CD4-positive, alpha-beta T cell treated with Interleukin-4 for 1 hour (primary cell): ENCODE measurements around the gene CLPSL2.

Experiments used
- DNase-seq, 2 donors: peaks; one replicate each; pipeline ENCODE4 v3.0.0-alpha.2; 2020 to 2022

Gene CLPSL2

DNA sequence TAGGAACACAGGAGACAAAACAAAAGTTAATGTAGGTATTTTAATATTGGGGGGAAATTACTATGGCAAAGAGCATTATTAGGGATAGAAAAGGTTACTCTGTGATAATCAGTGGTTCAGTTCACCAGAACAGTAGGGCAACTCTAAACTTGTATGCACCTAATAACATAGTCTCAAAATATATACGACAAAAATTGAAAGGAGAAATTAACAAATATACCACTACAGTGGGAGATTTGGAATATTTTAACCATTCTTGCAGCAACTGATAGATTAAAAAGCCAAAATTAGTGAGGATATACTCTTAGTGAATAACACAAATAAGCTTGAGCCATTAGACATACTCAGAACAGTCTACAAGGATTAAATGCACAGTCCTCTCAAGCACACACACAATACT is 28.5 kb upstream of the CLPSL2 start:
- no peak for DNase-seq

DNA sequence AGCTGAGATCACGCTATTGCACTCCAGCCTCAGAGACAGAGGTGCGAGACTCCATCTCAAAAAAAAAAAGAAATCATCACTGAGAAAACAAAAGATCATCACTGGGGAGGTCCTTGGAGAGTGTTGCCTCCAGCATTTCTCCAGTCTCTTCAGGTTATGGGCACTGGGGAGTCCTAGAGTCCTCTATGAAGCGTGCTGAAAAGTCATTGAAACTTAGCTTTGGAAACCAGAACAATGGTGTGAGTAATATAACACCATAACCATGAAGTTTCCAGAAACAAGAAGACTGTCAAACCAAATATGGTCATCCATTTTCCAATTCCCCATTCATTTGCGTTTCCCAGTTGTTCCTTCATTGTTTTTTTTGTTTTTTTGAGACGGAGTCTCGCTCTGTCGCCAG is 25.8 kb upstream of the CLPSL2 start:
- no peak for DNase-seq

DNA sequence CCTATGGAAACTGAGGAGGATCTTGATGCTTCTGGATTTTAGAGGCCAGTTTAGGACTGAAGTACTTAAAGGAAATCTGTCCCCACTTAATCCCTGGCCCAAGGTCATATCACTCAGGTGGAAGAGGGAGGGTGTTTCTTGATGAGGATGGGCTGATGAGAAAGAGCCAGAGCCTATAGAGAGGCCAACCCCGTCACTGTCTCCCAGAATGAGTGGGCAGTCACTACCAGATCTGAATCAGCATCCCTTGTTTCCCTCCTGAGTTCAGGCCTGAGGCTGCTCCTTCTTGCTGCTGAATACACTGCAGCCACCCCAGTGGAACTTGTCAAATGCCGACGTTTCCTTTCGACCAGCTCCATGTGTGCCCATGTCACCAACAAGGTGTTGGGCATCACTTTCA is 24.8 kb upstream of the CLPSL2 start:
- no peak for DNase-seq

DNA sequence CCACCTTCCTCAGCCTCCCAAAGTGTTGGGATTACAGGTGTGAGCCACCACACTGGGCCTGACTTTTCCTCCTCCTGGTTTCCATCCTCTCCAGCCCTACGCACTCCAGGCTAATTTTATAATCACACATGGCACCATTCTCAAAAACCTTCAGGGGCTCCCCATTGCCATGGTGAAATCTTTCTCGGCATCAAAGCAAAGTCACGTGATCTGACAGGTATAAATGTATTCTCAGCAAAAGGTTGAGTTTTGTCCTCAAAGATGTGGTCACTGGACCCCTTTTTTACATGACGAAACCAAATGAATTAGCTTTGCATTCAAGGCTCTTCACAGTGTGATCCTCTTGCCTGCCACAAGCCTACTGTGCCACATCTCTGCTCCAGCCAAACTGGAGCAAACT is 24.1 kb upstream of the CLPSL2 start:
- DNase-seq = no peak

DNA sequence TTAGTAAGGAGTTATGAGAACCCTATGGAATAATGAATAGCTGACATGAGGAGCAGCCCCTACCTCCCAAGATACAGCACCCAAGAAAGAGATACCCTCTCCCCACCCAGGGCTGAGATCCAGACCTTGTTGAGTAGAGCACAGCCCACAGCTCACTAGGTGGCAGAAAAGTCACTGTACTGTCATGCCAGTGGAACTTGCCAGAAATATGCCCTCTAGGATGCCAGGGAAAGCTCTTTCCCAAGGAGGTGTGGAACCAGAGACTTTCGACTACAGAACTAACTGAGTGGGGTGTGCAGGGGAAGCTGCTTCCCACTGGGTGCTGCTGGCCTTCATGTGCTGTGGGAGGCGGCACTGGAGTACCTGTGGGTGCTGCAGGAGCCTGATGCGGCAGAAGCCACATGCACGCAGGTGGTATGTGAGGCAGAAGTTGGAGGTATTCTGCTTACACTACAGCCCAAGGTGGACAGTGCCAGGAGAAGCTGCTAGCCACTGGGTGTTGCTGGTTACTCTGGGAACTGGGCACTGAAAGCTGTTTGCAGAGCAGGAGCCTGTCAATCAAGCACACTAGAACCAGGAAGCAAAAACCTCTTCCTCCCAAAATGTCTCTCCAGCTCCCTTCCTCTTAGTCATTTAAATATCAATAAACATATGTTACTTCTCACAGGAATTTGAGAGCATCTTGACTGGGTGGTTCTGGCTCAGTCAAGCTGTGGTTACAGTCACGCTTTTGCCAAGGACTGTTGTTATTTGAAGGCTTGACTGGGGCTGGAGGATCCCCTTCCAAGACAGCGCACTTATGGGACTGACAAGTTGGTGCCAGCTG is 21.7 kb upstream of the CLPSL2 start:
- DNase-seq = no peak

DNA sequence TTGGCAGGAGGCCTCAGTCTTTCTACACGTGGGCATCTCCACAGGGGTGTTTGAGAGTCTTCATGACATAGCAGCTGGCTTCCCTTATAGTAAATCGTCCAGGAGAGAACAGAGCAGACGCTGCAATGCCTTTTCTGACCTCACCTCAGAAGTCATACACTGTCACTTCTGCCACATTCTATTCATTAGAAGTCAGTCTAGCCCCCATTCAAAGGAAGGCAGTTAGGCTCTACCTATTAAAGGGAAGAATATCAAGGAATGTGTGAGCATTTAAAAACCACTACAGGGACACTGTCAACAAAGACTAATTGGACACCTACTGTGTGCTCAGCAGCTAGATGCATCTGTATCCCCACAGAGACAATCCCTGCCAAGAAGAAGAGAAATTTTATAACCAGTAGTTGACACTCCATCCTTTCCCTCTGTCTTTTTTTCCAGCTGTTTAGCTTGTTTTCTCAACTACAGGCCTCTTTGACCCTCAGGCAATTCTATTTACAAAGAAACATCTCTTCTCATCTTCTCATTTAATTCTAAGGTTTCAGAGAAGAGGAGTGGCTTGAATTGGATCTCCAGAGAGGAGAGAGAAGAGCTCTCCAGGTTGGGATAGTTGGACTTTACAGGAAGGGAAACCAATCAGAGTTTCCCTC is 21.0 kb upstream of the CLPSL2 start:
- DNase-seq = no peak

DNA sequence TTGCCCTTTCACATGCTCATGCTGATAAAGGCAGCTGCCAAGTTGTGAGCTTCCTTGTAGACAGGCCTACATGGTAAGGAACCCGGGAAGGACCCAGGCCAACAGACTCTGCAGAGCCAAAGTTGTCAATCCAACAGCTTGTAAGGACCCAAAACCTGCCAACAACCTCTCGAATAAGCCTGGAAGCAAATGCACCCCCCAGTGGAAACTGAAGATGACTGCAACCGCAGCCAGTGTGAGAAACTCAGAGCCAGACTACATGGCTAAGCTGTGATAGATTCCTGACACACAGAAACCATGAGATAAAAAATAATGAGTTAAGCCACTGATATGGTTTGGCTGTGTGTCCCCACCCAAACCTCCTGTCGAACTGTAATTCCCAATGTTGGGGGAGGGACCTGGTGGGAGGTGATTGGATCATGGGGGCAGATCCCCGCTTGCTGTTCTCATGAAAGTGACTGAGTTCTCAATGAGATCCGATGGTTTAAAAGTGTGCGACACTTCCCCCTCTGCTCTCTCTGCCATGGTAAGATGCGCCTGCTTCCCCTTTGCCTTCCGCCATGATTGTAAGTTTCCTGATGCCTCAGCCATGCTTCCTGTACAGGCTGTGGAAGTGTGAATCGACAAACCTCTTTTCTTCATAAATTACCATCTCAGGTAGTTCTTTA is 18.8 kb upstream of the CLPSL2 start:
- no peak for DNase-seq

DNA sequence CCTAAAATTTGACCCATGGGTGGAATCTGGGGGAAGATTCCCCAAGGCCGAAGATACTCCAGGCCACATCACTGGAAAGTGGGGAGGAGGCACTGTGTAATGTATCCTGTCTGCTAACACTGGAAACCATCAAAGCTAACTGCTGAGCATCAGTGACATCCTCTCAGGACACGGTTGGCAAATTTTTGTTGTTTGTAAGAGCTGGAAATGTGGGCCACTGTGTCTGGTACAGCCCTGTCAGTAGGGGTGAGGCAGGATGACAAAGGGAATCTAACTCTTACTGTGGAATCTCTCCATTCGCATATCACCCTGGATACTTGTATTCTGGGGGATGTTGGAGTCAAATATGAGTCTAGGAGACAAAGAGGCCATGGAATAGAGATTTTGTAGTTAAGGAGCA is 17.0 kb upstream of the CLPSL2 start:
- no peak for DNase-seq

DNA sequence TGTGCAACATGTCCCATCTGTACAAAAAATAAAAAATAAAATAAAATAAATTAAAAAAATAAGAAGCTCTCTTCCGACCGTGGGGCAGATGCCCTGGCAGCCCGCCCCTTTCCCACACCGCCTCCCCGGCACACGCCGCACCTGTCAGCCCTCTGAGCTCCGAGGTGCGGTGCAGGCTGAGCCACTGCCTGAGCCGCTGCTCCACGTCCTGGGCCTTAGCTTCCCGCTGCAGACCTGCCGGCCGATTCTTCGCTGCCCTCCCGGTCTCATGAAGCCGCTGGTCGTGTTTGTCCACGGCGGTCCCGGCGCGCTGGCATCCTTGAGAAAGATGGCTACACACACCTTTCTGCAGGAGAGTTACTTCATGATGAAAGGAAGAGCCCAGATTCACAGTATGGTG is 10.7 kb upstream of the CLPSL2 start:
- DNase-seq = no peak

DNA sequence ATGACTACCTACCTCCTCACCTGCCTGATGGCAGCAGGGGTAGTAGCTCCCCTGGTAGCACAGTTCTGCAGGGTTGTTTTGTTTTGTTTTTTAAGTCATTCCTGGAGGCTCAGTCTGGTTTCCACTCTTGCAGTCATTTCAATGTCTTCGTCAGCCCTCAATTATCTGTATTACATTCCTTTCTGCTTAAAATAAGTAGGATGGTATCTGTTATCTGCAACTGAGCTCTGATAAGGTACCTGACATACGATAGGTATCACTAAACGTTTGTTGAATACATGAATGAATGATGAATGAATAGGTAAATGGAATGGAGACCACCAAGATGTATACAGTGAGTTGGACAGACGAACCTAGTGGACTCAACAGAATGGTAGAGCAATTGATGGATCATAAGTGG is 7.2 kb upstream of the CLPSL2 start:
- no peak for DNase-seq

DNA sequence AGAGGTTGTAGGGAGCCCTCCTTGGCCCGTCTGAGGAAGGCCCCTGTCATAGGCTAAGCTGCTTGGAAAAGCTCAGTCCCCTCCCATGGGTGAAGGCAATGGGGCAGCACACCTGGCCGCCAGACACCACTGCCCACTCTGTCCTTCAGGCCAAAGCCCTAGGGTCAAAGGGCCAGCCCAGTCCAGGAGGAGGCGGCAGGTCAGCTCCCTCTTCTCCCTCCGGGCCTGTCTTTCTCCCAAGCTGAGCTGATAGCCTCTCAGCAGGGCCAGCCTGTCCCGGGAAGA is 5.1 kb upstream of the CLPSL2 start:
- no peak for DNase-seq

DNA sequence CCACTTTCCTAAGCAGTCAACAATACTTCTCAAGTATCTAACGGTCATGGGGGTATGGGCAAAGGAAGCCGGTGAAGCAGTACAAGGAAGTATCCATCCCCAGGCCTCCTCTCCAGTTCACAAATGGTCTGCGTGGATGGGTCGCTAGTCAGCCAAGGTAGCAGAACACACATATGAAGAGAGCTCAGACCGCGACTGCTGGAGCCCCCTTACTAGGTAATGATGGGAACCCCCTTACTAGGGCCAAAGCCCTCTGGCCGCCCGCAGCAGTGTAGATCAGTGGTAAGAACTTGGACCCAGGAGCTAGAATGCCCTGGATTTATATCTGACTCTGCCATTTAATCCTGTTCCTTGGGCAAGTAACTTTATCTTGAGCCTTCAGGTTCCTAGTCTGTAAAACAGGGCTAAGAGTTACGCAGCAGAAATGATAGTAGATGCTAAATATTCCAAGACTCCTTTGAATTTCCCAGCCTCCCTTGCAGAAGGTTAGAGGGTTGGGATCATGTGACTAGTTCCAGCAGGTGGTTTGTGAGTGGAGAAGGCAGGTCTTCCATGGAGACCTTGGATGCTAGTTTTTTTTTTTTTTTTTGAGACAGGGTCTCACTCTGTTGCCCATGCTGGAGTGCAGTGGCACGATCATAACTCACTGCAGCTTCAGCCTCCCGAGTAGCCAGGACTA is 2.1 kb upstream of the CLPSL2 start:
- DNase-seq = no peak

DNA sequence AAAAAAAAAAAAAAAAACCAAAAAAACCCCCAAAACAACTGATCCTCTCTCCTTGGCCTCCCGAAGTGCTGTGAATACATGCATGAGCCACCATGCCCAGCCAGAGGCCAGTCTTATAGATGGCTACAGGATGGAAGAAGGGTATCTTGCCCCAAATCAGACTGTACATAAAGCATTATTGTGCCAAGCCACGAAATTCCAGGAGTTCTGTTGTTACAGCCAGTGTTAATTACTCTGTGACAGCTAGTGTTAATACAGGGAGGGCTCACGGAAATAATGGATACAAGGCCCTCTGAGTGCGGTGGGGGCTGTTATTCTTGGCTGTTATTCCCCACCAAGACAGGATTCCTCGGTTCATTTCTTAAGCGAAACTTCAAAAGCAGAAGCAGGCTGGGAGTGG is 1.4 kb upstream of the CLPSL2 start:
- DNase-seq = no peak

DNA sequence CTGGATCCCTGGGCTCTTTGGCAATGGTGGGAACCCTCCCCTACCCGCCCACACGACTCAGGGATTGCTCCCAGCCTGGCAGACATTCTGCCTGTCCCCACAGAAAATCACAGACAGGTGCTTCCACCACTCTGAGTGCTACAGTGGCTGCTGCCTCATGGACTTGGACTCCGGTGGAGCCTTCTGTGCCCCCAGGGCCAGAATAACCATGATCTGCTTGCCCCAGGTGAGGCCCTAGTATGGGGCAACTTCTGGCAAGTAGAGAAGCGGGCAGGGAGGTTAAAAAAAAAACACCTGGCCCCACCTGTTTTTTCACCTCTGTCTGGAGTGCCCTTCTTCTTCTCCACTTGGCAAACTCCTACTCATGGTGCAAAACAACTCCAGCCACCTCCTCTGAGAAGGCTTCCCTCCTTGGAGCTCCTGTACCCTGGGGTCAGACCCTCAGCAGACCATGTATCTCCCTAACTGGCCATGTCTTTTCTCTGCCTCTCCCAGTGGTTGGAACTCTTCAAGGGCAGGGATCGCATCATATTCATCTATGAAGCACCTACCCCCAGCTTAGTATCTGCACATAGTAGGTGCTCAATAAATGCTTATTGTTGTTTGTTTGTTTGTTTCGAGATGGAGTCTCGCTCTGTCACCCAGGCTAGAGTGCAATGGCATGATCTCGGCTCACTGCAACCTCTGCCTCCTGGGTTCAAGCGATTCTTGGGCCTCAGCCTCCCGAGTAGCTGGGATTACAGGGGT is 1.1 kb downstream of the CLPSL2 start:
- DNase-seq = no peak

DNA sequence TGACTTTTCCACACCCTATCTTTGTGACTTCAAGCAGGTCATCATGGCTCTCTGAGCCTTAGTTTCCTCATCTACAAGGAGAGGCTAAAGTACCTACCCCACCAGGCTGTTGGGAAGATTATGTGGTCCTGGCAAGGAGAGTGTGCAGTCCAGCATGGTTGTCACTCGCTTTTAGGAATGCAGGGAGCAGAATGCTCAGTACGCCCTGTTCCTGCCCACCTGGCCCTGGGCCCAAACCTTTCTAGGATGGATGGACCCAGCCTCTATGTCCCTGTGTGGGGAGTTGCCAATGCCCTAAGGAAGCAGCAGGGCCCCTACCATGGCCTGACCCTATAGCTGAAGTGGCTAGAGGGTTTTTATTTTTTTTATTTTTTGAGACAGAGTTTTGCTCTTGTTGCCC is 2.0 kb downstream of the CLPSL2 start:
- no peak for DNase-seq

DNA sequence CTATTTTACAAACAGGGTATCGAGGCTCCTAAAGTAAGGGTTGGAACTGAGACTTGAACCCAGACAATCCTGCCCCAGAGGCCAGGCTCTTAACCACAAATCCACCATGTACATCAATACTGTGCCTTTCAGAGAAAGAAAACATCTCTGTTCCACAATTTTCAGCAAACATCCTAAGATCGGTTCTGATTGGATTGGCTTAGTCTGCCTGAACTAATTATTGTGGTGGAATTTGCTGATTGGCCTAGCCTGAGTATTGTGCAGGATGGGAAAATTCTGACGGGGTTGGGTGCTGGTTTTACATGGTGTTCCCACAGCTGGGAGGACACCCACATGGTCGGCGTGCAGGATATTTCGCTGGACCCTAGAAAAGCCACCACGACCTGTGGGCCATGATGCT is 4.3 kb downstream of the CLPSL2 start, which contains the start of gene CLPSL1:
CLPSL1 (plus strand) TSS at position 301 of the 400 bp plus-strand sequence; CDS start at position 393, 92 bp downstream.
- DNase-seq = no peak

DNA sequence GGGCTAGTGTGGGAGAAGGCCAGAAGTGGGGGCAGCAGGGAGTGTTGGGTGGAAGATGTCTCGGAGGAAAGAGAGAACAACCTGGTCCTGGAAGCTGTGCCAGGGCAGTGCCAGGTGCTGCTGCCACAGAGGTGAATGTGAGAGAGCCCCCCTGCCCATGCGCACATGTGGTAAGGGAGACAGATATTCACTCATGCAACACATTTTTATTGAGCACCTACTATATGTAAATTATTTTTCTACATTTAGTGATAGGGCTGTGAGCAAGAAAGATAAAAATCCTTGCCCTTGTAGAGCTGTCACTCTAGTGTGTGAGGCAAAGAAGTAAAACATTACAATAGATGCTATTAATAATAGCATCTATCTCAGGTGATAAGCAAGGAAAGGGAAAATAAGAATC is 4.9 kb downstream of the CLPSL2 start:
- DNase-seq = no peak

DNA sequence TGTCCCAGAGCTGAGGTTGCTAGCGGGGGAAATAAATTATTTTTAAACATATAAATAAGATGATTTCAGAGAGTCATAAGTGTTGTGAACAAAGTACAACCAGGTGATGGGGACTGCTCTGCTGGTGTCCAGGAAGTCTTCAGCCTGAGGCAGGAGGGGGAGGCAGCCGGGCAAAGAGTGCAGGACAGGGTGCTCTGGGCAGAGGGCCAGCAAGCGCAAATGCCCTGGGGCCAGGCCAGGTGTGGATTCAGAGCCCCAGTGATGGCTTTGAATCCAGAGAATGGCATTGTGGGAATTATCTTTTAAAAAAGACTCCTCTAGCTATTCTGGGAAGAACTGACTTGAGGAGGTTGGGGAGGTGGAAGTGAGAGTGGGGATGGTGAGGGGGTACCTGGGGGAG is 6.0 kb downstream of the CLPSL2 start:
- DNase-seq = no peak

DNA sequence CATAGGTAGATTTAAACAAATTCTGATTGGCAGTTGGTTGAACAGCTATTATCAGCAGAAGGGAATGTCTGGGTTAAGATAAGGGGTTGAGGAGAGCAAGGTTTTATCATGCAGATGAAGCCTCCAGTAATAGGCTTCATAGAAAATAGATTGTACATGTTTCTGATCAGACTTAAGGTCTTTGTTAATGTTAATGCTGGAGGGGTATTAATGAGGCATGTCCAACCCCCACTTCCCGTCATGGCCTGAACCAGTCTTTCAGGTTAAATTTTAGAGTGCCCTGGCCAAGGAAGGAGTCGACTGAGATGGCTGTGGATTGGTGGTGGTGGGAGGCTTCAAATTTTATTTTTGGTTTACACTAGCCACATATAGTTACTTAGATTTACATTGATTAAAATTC is 7.8 kb downstream of the CLPSL2 start:
- DNase-seq = no peak

DNA sequence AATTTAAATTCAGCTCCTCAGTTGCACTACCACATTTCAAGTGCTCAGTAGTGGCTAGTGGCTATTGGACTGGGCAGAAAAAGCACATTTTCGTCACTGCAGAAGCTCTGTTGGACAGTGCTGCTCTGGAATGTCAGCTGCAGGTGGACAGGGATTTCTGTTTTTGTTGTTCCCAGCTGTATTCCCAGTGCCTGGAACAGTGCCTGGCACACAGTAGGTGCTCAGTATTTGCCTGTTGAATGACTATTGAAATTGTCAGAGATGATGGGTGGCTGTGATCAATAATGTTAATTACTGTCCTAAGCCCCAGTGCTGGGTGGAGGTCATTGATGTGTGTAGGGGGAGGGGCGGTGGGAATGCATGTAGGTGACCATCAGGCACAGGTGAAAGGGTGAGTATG is 9.9 kb downstream of the CLPSL2 start:
- no peak for DNase-seq

DNA sequence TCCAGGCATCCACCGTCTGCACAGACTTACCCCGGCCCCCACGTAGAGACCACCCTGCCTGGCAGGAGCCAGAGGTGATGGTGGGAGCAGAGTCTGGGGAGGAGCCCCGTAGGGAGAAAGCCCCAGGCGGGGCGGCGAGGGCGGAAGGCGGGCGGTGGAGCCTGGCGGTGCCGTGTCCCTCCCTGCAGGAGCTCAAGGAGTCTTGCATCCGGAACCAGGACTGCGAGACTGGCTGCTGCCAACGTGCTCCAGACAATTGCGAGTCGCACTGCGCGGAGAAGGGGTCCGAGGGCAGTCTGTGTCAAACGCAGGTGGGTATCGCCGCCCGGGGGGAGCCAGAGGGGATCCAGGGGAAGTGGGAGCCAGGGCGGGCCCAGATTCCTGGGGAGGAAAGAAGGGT is 10.4 kb downstream of the CLPSL2 start:
- DNase-seq = no peak

DNA sequence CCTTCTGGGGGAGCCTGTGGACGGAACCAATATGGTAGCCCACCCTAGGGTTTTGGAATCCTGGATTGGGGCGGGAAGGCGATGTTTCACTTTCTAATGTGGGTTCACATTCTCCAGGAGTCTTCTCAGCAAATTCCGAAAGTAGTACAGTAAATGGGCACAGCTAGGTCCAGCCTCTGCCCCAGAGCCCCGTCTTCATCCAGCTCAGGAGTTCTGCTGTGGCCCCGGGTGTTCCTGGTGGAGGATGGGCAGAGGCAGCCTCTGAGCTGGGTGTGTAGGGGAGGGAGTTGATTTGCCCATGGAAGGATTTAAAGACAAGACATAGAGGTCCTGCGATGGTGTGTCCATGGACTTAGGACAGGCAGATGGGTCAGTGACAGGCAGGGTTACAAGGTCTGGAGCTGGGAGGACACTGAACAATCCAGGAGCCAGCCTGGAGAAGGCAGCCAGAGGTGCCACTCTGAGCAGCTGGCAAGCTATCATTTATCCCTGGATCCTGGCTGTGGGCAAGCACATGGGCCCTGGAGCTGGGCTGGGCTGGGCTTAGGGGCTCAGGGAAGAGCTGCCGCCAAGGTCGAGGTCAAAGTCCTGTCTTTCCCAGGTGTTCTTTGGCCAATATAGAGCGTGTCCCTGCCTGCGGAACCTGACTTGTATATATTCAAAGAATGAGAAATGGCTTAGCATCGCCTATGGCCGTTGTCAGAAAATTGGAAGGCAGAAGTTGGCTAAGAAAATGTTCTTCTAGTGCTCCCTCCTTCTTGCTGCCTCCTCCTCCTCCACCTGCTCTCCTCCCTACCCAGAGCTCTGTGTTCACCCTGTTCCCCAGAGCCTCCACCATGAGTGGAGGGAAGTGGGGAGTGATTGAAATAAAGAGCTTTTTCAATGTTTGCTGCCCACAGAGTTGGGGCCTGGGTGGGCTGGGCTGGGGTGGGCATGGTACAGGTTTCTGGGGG is 11.1 kb downstream of the CLPSL2 start:
- no peak for DNase-seq
